HG02571 (cell line): ENCODE measurements around the gene LAMA2.

ENCODE experiments used
- ATAC-seq: cut with Tn5 transposase; IDR thresholded peaks from one replicate; pipeline ENCODE4 v1.9.1; 2021; ENCODE audit warnings: mild to moderate bottlenecking, moderate library complexity; ENCODE audit not compliant: unreplicated experiment

LAMA2 gene

GRCh38 chr6:129546702-129547101 lies 663.8 kb downstream of the LAMA2 start:
- ATAC-seq: no peak

DNA sequence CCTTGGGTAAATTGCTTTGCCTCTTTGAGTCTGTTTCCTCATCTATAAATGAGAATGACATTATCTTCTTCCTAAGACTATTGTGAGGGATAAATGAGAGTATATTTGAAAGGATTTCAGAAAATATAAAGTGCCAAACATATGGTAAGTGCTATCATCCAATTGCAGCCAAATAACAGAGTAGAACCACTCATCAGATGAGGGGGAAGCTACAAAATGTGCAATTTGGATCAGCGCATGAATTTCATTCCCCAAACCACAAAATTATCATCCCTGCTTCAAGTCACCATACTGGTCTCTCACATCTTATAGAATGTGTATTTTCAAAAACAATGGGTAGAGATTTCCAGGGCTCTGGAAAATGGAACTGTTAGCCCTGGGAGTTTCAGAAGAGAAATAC lies 668.5 kb downstream of the LAMA2 start:
- ATAC-seq: no peak

GRCh38 chr6:129552413-129552812 lies 669.5 kb downstream of the LAMA2 start:
- ATAC-seq: no peak

GRCh38 chr6:129555206-129555832 lies 672.4 kb downstream of the LAMA2 start:
- ATAC-seq: no peak

DNA sequence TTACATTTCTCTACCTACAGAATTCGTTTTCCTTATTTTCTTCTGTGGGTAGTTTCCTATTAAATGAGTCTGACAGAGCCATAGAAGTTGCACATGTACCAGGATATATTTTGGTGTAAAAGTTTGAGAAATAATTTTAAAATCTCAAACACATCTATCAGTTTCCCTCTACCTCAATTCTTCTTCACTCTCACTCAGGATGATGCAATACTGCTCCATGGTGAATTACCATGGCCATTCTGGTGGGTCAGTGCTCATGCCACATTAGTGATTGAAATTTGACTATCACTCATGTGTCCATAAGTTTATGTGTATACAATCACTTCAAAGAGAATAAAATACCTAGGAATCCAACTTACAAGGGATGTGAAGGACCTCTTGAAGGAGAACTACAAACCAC lies 675.3 kb downstream of the LAMA2 start:
- ATAC-seq: no peak

DNA sequence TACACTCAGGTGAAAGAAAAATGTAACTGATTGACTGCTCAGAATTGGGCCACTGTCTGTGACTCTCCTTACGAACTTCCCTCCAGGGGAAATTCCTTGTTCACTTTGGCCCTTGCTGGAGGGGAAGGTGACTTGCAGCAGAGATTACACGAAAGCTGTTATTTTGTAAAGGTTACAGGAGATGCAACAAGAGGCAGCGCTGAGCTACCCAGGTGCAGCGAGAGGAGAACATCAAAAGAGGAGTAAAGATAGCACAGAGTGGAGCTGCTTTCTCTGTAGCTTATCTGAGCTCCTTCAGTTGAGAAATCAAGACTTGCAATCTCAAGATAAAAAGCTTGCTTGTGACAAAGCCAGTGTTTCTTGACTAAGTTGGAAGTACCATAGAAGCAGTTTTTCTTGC lies 682.4 kb downstream of the LAMA2 start:
- no peak for ATAC-seq

DNA sequence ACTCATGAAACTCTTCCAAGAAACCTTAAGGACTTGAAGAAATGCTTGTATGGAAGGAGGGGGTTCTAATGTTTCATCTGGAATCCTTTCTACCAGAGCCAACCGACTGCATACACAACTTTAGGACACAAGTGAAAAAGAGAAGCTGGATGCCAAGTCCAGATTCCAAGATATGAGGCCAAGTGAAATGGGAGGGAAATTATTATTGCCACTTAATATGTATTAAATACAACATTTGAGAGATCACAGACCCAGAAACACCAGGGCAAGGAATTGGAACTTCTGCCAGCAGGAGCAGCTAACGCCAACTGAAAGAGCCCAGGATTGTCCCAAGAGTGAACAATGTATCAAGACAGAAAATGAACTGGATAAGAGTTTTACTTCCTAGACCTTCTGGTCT lies 682.9 kb downstream of the LAMA2 start:
- ATAC-seq: no peak
